Liver (tissue), 9 donors: ENCODE measurements around the gene MARCHF2. TPM values are rescaled to one million over a fixed set of nuclear protein-coding genes. Genes with fewer than 3 reads are reported as not detected.

Source experiments
- DNase-seq: peaks from one replicate; pipeline ENCODE4 v3.0.0-alpha.2; 2017; ENCODE audit warnings: low spot score
- H3K27ac ChIP-seq, 2 donors: one replicate each; pipeline ENCODE4 v1.7.0; 2013; ENCODE audit warnings: inconsistent platforms in 2 of 2, low read length in 2 of 2, control low read depth in 1 of 2, low read depth in 1 of 2, mild to moderate bottlenecking in 1 of 2
- H3K27me3 ChIP-seq, 4 donors: one replicate each; pipeline versions ENCODE4 v1.6.1 to v1.7.0; 2013; ENCODE audit warnings: low read length in 3 of 4, inconsistent platforms in 1 of 4, mild to moderate bottlenecking in 1 of 4, moderate library complexity in 1 of 4; ENCODE audit not compliant: control insufficient read depth in 4 of 4, insufficient read depth in 4 of 4
- H3K36me3 ChIP-seq, 4 donors: one replicate each; pipeline versions ENCODE4 v1.6.1 to v1.7.0; 2013; ENCODE audit warnings: low read length in 3 of 4, mild to moderate bottlenecking in 3 of 4, low read depth in 1 of 4, moderate library complexity in 1 of 4; ENCODE audit not compliant: control insufficient read depth in 4 of 4, insufficient read depth in 3 of 4
- H3K4me1 ChIP-seq, 4 donors: one replicate each; pipeline versions ENCODE4 v1.6.1 to v1.7.0; 2013; ENCODE audit warnings: low read length in 3 of 4, mild to moderate bottlenecking in 3 of 4, moderate library complexity in 1 of 4; ENCODE audit not compliant: control insufficient read depth in 4 of 4, insufficient read depth in 4 of 4
- H3K4me3 ChIP-seq, 3 donors: one replicate each; pipeline versions ENCODE4 v1.6.1 to v1.7.0; 2013; ENCODE audit warnings: low read length in 3 of 3, control low read depth in 1 of 3, low read depth in 1 of 3, mild to moderate bottlenecking in 1 of 3
- H3K9ac ChIP-seq, 2 donors: one replicate each; pipeline ENCODE4 v1.7.0; 2013; ENCODE audit warnings: low read length in 2 of 2, mild to moderate bottlenecking in 2 of 2, moderate library complexity in 2 of 2, control low read depth in 1 of 2, low read depth in 1 of 2
- H3K9me3 ChIP-seq, 4 donors: one replicate each; pipeline versions ENCODE4 v1.6.1 to v1.7.0; 2013; ENCODE audit warnings: low read length in 3 of 4; ENCODE audit not compliant: control insufficient read depth in 4 of 4
- EGR1 ChIP-seq, 2 donors: IDR thresholded peaks; 2 replicates each; pipeline ENCODE4 v1.6.1; 2016 to 2018; ENCODE audit warnings: antibody characterized with exemption in 2 of 2, low read depth in 2 of 2
- FOXA1 ChIP-seq: IDR thresholded peaks from 2 replicates; pipeline ENCODE4 v1.6.1; 2016; ENCODE audit warnings: antibody characterized with exemption
- FOXA2 ChIP-seq: IDR thresholded peaks from 2 replicates; pipeline ENCODE4 v1.6.1; 2016; ENCODE audit warnings: antibody characterized with exemption
- GABPA ChIP-seq, 2 donors: IDR thresholded peaks in 1 of 2; conservative IDR thresholded peaks in 1 of 2; 2 replicates each; pipeline ENCODE4 v1.6.1; 2016; ENCODE audit warnings: antibody characterized with exemption in 2 of 2, mild to moderate bottlenecking in 1 of 2, moderate library complexity in 1 of 2
- HNF4A ChIP-seq, 2 donors: conservative IDR thresholded peaks; 2 replicates each; pipeline ENCODE4 v1.6.1; 2016; ENCODE audit warnings: antibody characterized with exemption in 2 of 2, mild to moderate bottlenecking in 2 of 2
- HNF4G ChIP-seq: IDR thresholded peaks from 2 replicates; pipeline ENCODE4 v1.6.1; 2016; ENCODE audit warnings: antibody characterized with exemption
- JUND ChIP-seq, 2 donors: IDR thresholded peaks; 2 replicates each; pipeline ENCODE4 v1.6.1; 2016; ENCODE audit warnings: antibody characterized with exemption in 2 of 2
- NR2F2 ChIP-seq: IDR thresholded peaks from 2 replicates; pipeline ENCODE4 v1.6.1; 2016; ENCODE audit warnings: antibody characterized with exemption
- RAD21 ChIP-seq, 2 donors: IDR thresholded peaks; 2 replicates each; pipeline ENCODE4 v1.6.1; 2016; ENCODE audit warnings: antibody characterized with exemption in 2 of 2, mild to moderate bottlenecking in 2 of 2
- RXRA ChIP-seq, 2 donors: IDR thresholded peaks; 2 replicates each; pipeline ENCODE4 v1.6.1; 2017 to 2018; ENCODE audit warnings: antibody characterized with exemption in 2 of 2, mild to moderate bottlenecking in 1 of 2
- SP1 ChIP-seq: IDR thresholded peaks from 2 replicates; pipeline ENCODE4 v1.6.1; 2018; ENCODE audit warnings: antibody characterized with exemption, mild to moderate bottlenecking
- TAF1 ChIP-seq: conservative IDR thresholded peaks from 2 replicates; pipeline ENCODE4 v1.6.1; 2016; ENCODE audit warnings: antibody characterized with exemption, mild to moderate bottlenecking
- YY1 ChIP-seq: IDR thresholded peaks from 2 replicates; pipeline ENCODE4 v1.6.1; 2016; ENCODE audit warnings: antibody characterized with exemption, mild to moderate bottlenecking
- WGBS: extraction: QIAGEN DNeasy Blood & Tissue Kit; methylation state at CpG from one replicate; pipeline ENCODE4 v1.1.7; 2013; 5-methylcytosine and 5-hydroxymethylcytosine counted together
- polyA plus RNA-seq, 2 donors: library from polyadenylated mRNA; stranded (reverse) in 1 of 2; unstranded in 1 of 2; fragments of 200-250 nt in 1 of 2; fragments of >200 nt in 1 of 2; fragmentation: Nextera tagmentation in 1 of 2; extraction: Ambion mirVana in 1 of 2; gene quantifications; one replicate each; pipeline versions ENCODE4 v1.2.1 to v1.2.3, GENCODE V29; 2013 to 2015
- total RNA-seq, 2 donors: library from RNA; depleted of rRNA; stranded (reverse); fragments of >200 nt; gene quantifications; one replicate each; pipeline ENCODE4 v1.2.3, GENCODE V29; 2014
- TF ChIP-seq, protein P1 (sequence below): IDR thresholded peaks from 2 replicates; pipeline ENCODE4 v1.6.1; 2016; ENCODE audit warnings: antibody characterized with exemption
- TF ChIP-seq, protein P2 (sequence below): IDR thresholded peaks from 2 replicates; pipeline ENCODE4 v1.6.1; 2016; ENCODE audit warnings: antibody characterized with exemption
- TF ChIP-seq, protein P3 (sequence below): IDR thresholded peaks from 2 replicates; pipeline ENCODE4 v1.6.1; 2016; ENCODE audit warnings: antibody characterized with exemption, mild to moderate bottlenecking
- TF ChIP-seq, protein P4 (sequence below): fragments of 150-350 bp; IDR thresholded peaks from 2 replicates; pipeline ENCODE4 v1.5.1; 2017; ENCODE audit warnings: improper control_type of control experiment, low read depth, low read length; ENCODE audit not compliant: missing input control
- TF ChIP-seq, protein P5 (sequence below): IDR thresholded peaks from 2 replicates; pipeline ENCODE4 v1.6.1; 2016; ENCODE audit warnings: antibody characterized with exemption
- donor health status: healthy.
- donor health status: healthy.
- donor health status: healthy.
- donor health status: healthy.
- donor health status: healthy.

The MARCHF2 gene
- total and polyA plus RNA-seq, 4 donors: 21.6 to 89.5 (median 58.8) TPM

DNA sequence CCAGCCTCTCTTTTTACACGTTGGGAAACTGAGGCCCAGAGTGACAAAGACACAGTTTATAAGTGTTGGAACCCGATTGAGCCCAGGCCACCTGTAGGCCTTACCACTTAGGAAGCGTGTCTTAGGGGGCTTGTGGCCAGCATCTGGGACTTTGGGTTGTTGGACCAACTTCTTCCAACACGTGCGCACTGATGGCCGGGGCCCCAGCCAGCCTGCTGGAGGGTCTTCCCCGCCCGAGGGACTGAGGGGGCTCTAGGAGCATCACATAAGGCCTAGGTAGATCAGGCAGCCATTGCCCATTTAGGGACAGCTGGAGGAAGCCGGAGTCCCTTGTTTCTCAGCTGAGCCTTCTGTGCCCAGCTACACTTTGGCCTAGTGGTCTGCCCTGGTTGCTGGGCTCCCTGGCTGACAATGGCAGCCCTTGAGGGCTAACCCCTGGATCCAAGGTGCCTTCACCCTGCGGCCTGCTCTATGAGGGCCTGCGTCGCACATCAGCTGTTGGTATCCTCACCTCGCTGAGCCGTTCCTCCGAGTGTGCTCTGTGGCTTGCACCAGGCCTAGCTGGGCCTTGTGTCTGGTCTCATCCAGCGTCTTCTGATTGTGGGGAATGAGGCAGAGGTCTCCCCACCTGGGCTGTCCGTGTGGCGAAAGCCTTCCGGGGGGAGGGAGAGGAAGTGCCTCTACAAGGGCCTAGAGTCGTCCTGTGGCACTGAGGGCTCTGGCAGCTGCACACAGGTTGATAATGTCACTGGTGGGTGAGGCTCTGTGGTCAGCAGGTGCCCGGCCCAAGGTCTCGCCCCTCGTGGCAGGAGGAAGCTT is 21.7 kb upstream of the MARCHF2 start:
- TF ChIP-seq, protein P1, sequence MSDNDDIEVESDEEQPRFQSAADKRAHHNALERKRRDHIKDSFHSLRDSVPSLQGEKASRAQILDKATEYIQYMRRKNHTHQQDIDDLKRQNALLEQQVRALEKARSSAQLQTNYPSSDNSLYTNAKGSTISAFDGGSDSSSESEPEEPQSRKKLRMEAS: no peak
- TF ChIP-seq FOXA2 (no peak), HNF4A (conservative IDR thresholded peaks at IDR 0.05) (no peak), NR2F2 (no peak), SP1 (no peak), RAD21 (IDR thresholded peaks at IDR 0.05) (no peak)
- TF ChIP-seq, protein P2, sequence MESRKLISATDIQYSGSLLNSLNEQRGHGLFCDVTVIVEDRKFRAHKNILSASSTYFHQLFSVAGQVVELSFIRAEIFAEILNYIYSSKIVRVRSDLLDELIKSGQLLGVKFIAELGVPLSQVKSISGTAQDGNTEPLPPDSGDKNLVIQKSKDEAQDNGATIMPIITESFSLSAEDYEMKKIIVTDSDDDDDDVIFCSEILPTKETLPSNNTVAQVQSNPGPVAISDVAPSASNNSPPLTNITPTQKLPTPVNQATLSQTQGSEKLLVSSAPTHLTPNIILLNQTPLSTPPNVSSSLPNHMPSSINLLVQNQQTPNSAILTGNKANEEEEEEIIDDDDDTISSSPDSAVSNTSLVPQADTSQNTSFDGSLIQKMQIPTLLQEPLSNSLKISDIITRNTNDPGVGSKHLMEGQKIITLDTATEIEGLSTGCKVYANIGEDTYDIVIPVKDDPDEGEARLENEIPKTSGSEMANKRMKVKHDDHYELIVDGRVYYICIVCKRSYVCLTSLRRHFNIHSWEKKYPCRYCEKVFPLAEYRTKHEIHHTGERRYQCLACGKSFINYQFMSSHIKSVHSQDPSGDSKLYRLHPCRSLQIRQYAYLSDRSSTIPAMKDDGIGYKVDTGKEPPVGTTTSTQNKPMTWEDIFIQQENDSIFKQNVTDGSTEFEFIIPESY: no peak
- Histone ChIP-seq H3K27ac (peak overlapping the region; percentile 100), H3K36me3 (peaks cover 0 to 3% (median 0%) of the 10 kb centered on the region in 4 donors), H3K4me1 (peaks cover 19 to 56% (median 46%) of the 10 kb centered on the region in 4 donors), H3K27me3 (no peaks in the 10 kb centered on the region), H3K4me3 (peak overlapping the region; percentile 25 to 54 (median 29)), H3K9me3 (no peaks in the 10 kb centered on the region), H3K9ac (peak overlapping the region; percentile 19 to 41)
- DNase-seq: no peak
- 76% methylated on average over 23 of the region's 23 CpGs for WGBS

DNA sequence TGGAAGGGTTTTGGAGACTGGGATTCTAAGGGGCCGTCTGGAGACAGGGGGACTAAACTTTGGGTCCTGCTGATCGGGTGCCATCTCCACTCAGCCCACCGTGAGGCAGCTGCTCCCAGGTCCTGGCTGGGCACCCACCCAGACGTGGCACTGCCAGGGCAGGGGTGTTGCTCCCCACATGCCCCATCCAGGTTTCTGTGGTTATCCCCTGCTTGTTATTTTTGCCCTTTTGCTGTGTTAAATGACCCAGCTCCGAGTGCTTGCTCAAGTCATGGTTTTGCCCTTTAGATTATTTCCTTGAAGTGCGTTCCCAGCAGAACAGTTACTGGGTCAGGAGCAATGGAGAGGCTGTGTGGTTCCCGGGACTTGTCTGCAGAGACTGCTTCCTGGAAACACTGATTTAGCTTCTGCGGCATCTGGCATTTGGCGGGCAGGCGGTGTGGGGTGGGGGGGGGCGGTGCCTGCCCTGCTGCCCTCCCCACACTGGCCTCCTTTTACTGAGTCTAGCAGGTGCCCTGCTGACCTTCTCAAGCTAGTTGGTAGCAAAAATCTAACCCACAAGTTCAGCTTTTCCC is 21.0 kb upstream of the MARCHF2 start:
- peak overlapping the region; percentile 100 for H3K27ac ChIP-seq
- peak overlapping the region; percentile 19 to 47 for H3K9ac ChIP-seq
- no peak for DNase-seq
- no peaks in the 10 kb centered on the region for H3K9me3 ChIP-seq
- TF ChIP-seq HNF4G (no peak), YY1 (no peak), HNF4A (conservative IDR thresholded peaks at IDR 0.05) (peak; percentile 6 to 17), RXRA (IDR thresholded peaks at IDR 0.05) (peak; percentile 42 to 48), EGR1 (IDR thresholded peaks at IDR 0.05; ENCODE audit: low read depth in 2 of 2) (no peak), SP1 (no peak), JUND (IDR thresholded peaks at IDR 0.05) (no peak), RAD21 (IDR thresholded peaks at IDR 0.05) (peak in 1 of 2 donors; percentile 30), NR2F2 (peak; percentile 49), GABPA (IDR thresholded peaks at IDR 0.05 in 1 of 2, conservative IDR thresholded peaks at IDR 0.05 in 1 of 2) (no peak), FOXA2 (no peak), FOXA1 (no peak), TAF1 (no peak)
- TF ChIP-seq, protein P3, sequence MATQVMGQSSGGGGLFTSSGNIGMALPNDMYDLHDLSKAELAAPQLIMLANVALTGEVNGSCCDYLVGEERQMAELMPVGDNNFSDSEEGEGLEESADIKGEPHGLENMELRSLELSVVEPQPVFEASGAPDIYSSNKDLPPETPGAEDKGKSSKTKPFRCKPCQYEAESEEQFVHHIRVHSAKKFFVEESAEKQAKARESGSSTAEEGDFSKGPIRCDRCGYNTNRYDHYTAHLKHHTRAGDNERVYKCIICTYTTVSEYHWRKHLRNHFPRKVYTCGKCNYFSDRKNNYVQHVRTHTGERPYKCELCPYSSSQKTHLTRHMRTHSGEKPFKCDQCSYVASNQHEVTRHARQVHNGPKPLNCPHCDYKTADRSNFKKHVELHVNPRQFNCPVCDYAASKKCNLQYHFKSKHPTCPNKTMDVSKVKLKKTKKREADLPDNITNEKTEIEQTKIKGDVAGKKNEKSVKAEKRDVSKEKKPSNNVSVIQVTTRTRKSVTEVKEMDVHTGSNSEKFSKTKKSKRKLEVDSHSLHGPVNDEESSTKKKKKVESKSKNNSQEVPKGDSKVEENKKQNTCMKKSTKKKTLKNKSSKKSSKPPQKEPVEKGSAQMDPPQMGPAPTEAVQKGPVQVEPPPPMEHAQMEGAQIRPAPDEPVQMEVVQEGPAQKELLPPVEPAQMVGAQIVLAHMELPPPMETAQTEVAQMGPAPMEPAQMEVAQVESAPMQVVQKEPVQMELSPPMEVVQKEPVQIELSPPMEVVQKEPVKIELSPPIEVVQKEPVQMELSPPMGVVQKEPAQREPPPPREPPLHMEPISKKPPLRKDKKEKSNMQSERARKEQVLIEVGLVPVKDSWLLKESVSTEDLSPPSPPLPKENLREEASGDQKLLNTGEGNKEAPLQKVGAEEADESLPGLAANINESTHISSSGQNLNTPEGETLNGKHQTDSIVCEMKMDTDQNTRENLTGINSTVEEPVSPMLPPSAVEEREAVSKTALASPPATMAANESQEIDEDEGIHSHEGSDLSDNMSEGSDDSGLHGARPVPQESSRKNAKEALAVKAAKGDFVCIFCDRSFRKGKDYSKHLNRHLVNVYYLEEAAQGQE: no peak
- TF ChIP-seq, protein P1: no peak
- TF ChIP-seq, protein P4, sequence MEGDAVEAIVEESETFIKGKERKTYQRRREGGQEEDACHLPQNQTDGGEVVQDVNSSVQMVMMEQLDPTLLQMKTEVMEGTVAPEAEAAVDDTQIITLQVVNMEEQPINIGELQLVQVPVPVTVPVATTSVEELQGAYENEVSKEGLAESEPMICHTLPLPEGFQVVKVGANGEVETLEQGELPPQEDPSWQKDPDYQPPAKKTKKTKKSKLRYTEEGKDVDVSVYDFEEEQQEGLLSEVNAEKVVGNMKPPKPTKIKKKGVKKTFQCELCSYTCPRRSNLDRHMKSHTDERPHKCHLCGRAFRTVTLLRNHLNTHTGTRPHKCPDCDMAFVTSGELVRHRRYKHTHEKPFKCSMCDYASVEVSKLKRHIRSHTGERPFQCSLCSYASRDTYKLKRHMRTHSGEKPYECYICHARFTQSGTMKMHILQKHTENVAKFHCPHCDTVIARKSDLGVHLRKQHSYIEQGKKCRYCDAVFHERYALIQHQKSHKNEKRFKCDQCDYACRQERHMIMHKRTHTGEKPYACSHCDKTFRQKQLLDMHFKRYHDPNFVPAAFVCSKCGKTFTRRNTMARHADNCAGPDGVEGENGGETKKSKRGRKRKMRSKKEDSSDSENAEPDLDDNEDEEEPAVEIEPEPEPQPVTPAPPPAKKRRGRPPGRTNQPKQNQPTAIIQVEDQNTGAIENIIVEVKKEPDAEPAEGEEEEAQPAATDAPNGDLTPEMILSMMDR: no peak
- TF ChIP-seq, protein P5, sequence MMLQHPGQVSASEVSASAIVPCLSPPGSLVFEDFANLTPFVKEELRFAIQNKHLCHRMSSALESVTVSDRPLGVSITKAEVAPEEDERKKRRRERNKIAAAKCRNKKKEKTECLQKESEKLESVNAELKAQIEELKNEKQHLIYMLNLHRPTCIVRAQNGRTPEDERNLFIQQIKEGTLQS: no peak
- TF ChIP-seq, protein P2: no peak
- H3K27me3 ChIP-seq: no peaks in the 10 kb centered on the region
- peak overlapping the region in 1 of 3 donors; percentile 7 for H3K4me3 ChIP-seq
- peaks cover 19 to 60% (median 47%) of the 10 kb centered on the region in 4 donors for H3K4me1 ChIP-seq
- no peaks in the 10 kb centered on the region for H3K36me3 ChIP-seq
- WGBS: 31% methylated on average over 11 of the region's 11 CpGs
